ENCODE results near the gene KSR1.
"Not testable (repeated sequence)": the region's sequence is repeated elsewhere in the genome, so short reads cannot be mapped to it uniquely, and the experiment has no call there.

The KSR1 gene

DNA sequence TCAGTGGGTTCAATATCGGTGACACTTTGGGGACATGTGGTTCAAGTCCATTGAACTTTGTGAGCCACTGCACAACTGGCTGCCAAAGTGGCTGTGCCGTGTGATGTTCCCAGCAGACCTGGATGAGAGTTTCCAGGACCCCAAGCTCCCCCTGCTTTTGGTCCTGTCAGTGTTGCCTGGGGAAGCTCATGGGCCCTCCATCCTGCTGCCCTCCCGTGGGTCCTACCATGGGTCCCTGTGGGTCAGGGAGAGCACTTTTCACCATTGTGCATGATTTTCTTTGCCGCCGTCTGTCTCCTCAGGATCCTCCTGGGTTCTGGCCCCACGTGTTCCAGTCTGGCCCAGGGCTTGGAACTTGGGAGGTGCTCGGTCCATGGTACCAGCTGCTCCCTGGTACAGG, 212.9 kb downstream of the KSR1 start:
- TF ChIP-seq CTCF (conservative IDR thresholded peaks at IDR 0.05; ENCODE audit: low read depth, low read length) = no peak

DNA sequence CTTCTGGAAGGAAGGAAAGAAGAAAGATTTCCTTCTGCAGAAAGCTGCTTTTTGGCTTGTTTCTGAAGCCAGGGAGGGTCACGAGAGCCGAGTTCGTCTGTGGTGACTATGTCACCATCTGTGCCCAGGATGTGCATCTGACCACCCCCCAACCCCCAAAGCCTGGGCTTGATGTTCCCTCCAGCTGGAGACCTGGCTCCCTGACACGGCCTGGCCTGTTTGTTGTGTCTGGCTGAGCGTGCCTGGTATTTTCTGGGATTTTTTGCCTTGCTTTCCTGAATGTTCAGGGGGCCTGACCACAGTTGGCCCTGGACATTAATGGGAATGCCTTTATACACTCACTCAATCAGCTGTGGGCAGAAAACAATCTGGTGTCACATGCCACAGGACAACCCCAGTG, 213.6 kb downstream of the KSR1 start:
- no peak overlapping the region for H3K4me3 ChIP-seq (ENCODE audit: low read depth, low read length)
- no peak for DNase-seq (ENCODE audit: low read depth)
- TF ChIP-seq CTCF (conservative IDR thresholded peaks at IDR 0.05; ENCODE audit: low read depth, low read length) = no peak

More for the DNA sequence above, 212.9 kb downstream of the KSR1 start:
- H3K4me3 ChIP-seq (ENCODE audit: low read depth, low read length) = no peak overlapping the region
- DNase-seq (ENCODE audit: low read depth) = no peak

DNA sequence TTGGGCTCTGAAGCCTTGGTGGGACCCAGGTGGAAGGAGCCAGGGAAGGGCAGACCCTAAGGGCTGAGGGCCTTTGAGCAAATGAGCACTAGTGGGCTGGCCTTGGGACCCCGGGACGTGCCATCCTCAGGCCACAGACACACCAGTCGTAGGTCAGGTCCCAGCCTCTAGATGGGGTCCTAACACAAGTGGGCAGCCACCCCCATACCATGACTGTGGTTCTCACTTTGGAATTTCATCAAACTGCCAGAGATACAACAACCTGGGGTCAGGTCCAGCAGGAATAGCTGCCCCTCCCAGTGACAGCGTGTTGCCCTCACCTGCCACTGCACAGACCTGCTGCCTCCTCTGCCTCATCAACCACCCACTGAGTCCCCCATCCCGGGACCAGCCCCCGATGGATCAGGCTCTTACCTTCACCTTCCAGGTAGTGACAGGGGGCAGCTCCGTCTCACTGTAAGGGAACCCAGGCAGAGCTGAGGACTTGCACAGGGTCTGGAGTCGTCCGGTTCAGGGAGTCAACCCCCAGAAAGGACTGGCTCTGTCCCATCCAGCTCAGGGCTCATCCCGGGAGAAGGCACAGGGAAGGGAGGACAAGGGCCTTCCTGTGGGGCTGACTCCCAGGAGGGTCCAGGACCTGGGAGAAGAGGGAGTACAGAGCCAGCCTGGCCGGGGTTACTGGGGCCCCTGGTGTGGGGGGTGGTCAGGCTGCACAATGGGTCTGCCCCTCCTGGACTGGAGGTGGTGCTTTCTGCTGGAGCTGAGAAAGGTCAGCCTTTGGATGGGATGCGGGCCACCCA, 214.7 kb downstream of the KSR1 start:
- no peak for TF ChIP-seq CTCF (conservative IDR thresholded peaks at IDR 0.05; ENCODE audit: low read depth, low read length)
- no peak overlapping the region for H3K4me3 ChIP-seq (ENCODE audit: low read depth, low read length)
- no peak for DNase-seq (ENCODE audit: low read depth)

GRCh38 chr17:27671591-27671910, 215.3 kb downstream of the KSR1 start:
- no peak for DNase-seq (ENCODE audit: low read depth)
- TF ChIP-seq CTCF (conservative IDR thresholded peaks at IDR 0.05; ENCODE audit: low read depth, low read length) = no peak
- no peak overlapping the region for H3K4me3 ChIP-seq (ENCODE audit: low read depth, low read length)

DNA sequence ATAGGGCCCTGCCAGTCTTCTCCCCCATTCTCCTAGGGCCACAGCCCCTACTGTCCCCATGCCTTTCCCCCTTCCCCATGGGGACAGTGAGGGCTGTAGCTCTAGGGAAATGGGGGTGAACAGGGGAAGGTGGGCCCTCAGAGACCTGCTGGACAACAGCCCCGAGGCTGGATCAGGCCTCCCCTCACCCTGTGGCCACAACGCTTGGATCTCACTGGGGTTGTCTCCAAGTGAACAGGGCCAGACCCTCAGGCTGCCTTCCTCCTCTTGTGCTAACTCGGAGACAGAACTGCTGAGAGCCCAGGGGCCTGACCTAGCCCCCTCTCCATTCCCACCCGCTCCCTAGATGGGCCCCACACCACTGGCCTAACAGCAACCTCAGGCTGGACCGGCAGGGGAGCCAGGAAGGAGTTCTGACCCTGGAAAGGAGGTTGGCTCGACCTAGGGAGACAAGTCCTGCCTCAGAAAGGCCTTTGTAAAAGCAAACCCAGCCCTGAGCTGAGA, 215.8 kb downstream of the KSR1 start:
- H3K4me3 ChIP-seq (ENCODE audit: low read depth, low read length); DNase-seq (ENCODE audit: low read depth): not testable (repeated sequence)

DNA sequence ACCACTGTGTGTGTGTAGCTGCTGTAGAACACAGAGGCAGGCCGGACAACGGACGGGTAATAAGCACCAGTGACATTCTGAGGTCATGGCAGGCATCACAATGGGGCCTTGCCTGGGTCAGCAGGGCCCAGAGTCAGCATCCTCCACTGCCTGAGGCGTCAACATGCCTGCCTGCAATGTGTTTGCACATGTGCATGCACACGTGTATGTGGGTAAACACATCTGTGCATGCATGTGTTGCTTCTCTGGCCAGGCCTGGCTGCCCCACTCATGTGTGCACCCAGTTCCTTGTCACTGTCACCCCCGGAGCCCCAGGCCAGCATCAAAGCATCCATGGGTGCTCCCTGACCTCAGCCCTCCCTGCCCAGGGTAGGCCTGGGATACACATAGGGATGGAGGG, 218.1 kb downstream of the KSR1 start:
- H3K4me3 ChIP-seq (ENCODE audit: low read depth, low read length) = no peak overlapping the region
- no peak for DNase-seq (ENCODE audit: low read depth)
- TF ChIP-seq CTCF (conservative IDR thresholded peaks at IDR 0.05; ENCODE audit: low read depth, low read length) = no peak
